BJ (cell line): Measurements from ENCODE around the gene ZC3H4. TPM values are rescaled to one million over a fixed set of nuclear protein-coding genes. Genes with fewer than 3 reads are reported as not detected.
"Not testable (repeated sequence)": the region's sequence is repeated elsewhere in the genome, so short reads cannot be mapped to it uniquely, and the experiment has no call there.

Experiments
- CTCF ChIA-PET: fragments of 350-600 bp; formaldehyde crosslinking; extraction: SDS; loops from one replicate; lab custom pipeline; 2021; ENCODE audit warnings: antibody characterized with exemption, inconsistent platforms; lab: Yijun Ruan, JAX
- POLR2A ChIA-PET: fragments of 300-600 bp; sonication (Branson Sonifier 250); formaldehyde crosslinking; extraction: SDS; loops from one replicate; lab custom pipeline; 2021; ENCODE audit warnings: antibody characterized with exemption; lab: Charles Lee
- DNase-seq: peaks from one replicate; pipeline ENCODE4 v3.0.0-alpha.2; 2011; ENCODE audit warnings: low read depth
- H3K27me3 ChIP-seq: 2 replicates; pipeline ENCODE4 v1.6.0; 2011; ENCODE audit warnings: low read length; ENCODE audit not compliant: control insufficient read depth, insufficient read depth
- H3K36me3 ChIP-seq: 2 replicates; pipeline ENCODE4 v1.5.1; 2011; ENCODE audit warnings: low read length; ENCODE audit not compliant: control insufficient read depth, insufficient read depth
- H3K4me3 ChIP-seq: 2 replicates; pipeline ENCODE4 v1.5.1; 2011; ENCODE audit warnings: low read depth, mild to moderate bottlenecking, control low read depth, low read length
- CTCF ChIP-seq: IDR thresholded peaks from 2 replicates; pipeline ENCODE4 v1.5.1; 2011; ENCODE audit warnings: low read depth, mild to moderate bottlenecking, control low read depth, inconsistent platforms, low read length, moderate library complexity; ENCODE audit not compliant: insufficient read depth
- polyA plus RNA-seq: library from polyadenylated mRNA; depleted of rRNA; stranded (reverse); fragments of >200 nt; gene quantifications from 2 replicates; pipeline ENCODE4 v1.2.3, GENCODE V29; 2011

ZC3H4 gene
- polyA plus RNA-seq, 1 experiment, result 4.3 TPM

- TF ChIP-seq CTCF, result no peak
- CTCF ChIA-PET, result interaction anchor here (0.8 to 1.0 kb wide), 2 partner anchors 23 to 66 kb away, joined by 3 to 4 read pairs; no protein-coding TSS in a partner anchor
- H3K4me3 ChIP-seq, result no peak overlapping the region
- no peak for DNase-seq
- POLR2A ChIA-PET, result interaction anchor here (1.6 kb wide), 1 partner anchor 11 kb away, joined by 5 read pairs; the partner anchor contains the start of gene ZC3H4
- H3K27me3 ChIP-seq, result no peaks in the 10 kb centered on the region
- peaks cover 4% of the 10 kb centered on the region for H3K36me3 ChIP-seq
Measured at GRCh38 chr19:47102346-47103060, 11.1 kb downstream of the ZC3H4 start.

GRCh38 chr19:47101116-47101515 lies 12.5 kb downstream of the ZC3H4 start:
- POLR2A ChIA-PET, result not testable (repeated sequence)

GRCh38 chr19:47100290-47100689 lies 13.3 kb downstream of the ZC3H4 start:
- POLR2A ChIA-PET, result no interaction called here
- no peak for DNase-seq
- H3K27me3 ChIP-seq, result no peaks in the 10 kb centered on the region
- TF ChIP-seq CTCF, result no peak
- peaks cover 3% of the 10 kb centered on the region; the same call in 1 of the 2 replicates for H3K36me3 ChIP-seq
- CTCF ChIA-PET, result no interaction called here
- H3K4me3 ChIP-seq, result no peak overlapping the region

More at GRCh38 chr19:47101116-47101515, 12.5 kb downstream of the ZC3H4 start:
- CTCF ChIA-PET, result interaction anchor here (1.1 kb wide), 1 partner anchor 30 kb away, joined by 4 read pairs; the partner anchor contains the start of gene SAE1
- H3K4me3 ChIP-seq, DNase-seq, H3K36me3 ChIP-seq, H3K27me3 ChIP-seq: not testable (repeated sequence)

GRCh38 chr19:47099576-47100050 lies 14.0 kb downstream of the ZC3H4 start:
- peaks cover 3% of the 10 kb centered on the region; the same call in 1 of the 2 replicates for H3K36me3 ChIP-seq
- ChIA-PET POLR2A (interaction anchor here (0.5 kb wide), 1 partner anchor 174 kb away, joined by 3 read pairs; no protein-coding TSS in a partner anchor), CTCF (interaction anchor here (0.8 kb wide), 1 partner anchor 26 kb away, joined by 3 read pairs; no protein-coding TSS in a partner anchor)
- no peak for TF ChIP-seq CTCF
- no peaks in the 10 kb centered on the region for H3K27me3 ChIP-seq
- no peak overlapping the region for H3K4me3 ChIP-seq
- no peak for DNase-seq

GRCh38 chr19:47098608-47099007 lies 15.0 kb downstream of the ZC3H4 start:
- Histone ChIP-seq H3K36me3 (peaks cover 4% of the 10 kb centered on the region; the same call in 1 of the 2 replicates), H3K27me3 (no peaks in the 10 kb centered on the region), H3K4me3 (no peak overlapping the region)
- TF ChIP-seq CTCF, result no peak
- POLR2A ChIA-PET, result no interaction called here
- DNase-seq, result no peak
- CTCF ChIA-PET, result no interaction called here
